Stimulated activated CD8-positive, alpha-beta memory T cell treated with anti-CD3 and anti-CD28 coated beads, Interleukin-7, amount 100 ng/mL, for 1 hour (primary cell): ENCODE measurements around the gene CAVIN4.

Experiments
- DNase-seq, 2 donors: peaks; one replicate each; pipeline ENCODE4 v3.0.0-alpha.2; 2020; ENCODE audit warnings: low read depth in 2 of 2

CAVIN4 gene

GRCh38 chr9:100577776-100578448 is at the start of gene CAVIN4:
TSS of gene CAVIN4 (plus strand) at chr9:100578079. CDS start at chr9:100578144, 65 bp downstream.
- DNase-seq, result no peak

- DNase-seq, result no peak
Observed at GRCh38 chr9:100534401-100534800, 43.5 kb upstream of the CAVIN4 start.

- no peak for DNase-seq
Observed at GRCh38 chr9:100540327-100540726, 37.6 kb upstream of the CAVIN4 start.

GRCh38 chr9:100549048-100549447 is 28.8 kb upstream of the CAVIN4 start:
- no peak for DNase-seq

- no peak for DNase-seq
Observed at GRCh38 chr9:100554935-100555401, 22.9 kb upstream of the CAVIN4 start.

- no peak for DNase-seq
Observed at GRCh38 chr9:100555471-100555870, 22.4 kb upstream of the CAVIN4 start.

- no peak for DNase-seq
Observed at GRCh38 chr9:100557053-100557452, 20.8 kb upstream of the CAVIN4 start.

GRCh38 chr9:100561256-100561655 is 16.6 kb upstream of the CAVIN4 start:
- DNase-seq, result no peak

- DNase-seq, result no peak
Observed at GRCh38 chr9:100567856-100568255, 10.0 kb upstream of the CAVIN4 start.

GRCh38 chr9:100573655-100574260 is 4.1 kb upstream of the CAVIN4 start:
- DNase-seq, result no peak

GRCh38 chr9:100575006-100575405 is 2.9 kb upstream of the CAVIN4 start:
- DNase-seq, result no peak

GRCh38 chr9:100575765-100576386 is 2.0 kb upstream of the CAVIN4 start:
- DNase-seq, result no peak

- DNase-seq, result no peak
Observed at GRCh38 chr9:100578610-100579009, 731 bp downstream of the CAVIN4 start.

GRCh38 chr9:100579665-100580064 is 1.8 kb downstream of the CAVIN4 start:
- no peak for DNase-seq

GRCh38 chr9:100580257-100580656 is 2.4 kb downstream of the CAVIN4 start:
- no peak for DNase-seq

GRCh38 chr9:100581081-100581480 is 3.2 kb downstream of the CAVIN4 start:
- DNase-seq, result no peak

- no peak for DNase-seq
Observed at GRCh38 chr9:100581661-100582060, 3.8 kb downstream of the CAVIN4 start.

- no peak for DNase-seq
Observed at GRCh38 chr9:100583014-100583802, 5.3 kb downstream of the CAVIN4 start.

- no peak for DNase-seq
Observed at GRCh38 chr9:100584951-100585350, 7.1 kb downstream of the CAVIN4 start.

- no peak for DNase-seq
Observed at GRCh38 chr9:100586093-100586492, 8.2 kb downstream of the CAVIN4 start.

GRCh38 chr9:100587375-100587774 is 9.5 kb downstream of the CAVIN4 start:
- DNase-seq, result no peak

- DNase-seq, result no peak
Observed at GRCh38 chr9:100589582-100589981, 11.7 kb downstream of the CAVIN4 start.
